ENCODE data around the gene TBC1D10B.
"Not testable (repeated sequence)": the region's sequence is repeated elsewhere in the genome, so short reads cannot be mapped to it uniquely, and the experiment has no call there.

The TBC1D10B gene

DNA sequence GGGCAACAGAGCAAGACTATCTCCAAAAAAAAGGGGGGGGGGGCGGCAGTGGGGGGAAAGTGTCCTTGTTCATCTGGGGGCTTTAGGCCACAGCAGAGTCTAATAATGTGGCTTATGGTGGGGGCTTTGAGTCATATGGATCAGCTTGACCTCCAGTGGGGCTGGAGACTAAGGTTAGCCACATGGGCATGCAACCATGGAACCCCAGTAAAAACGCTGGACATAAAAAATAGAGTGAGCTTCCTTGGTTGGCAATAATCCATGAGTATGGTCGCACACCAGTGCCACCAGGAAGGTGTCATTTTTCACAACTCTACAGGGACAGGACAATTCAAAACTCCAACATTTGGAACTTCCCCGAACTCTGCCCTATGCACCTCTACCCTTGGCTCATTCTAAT is 59.4 kb downstream of the TBC1D10B start:
- H3K9ac ChIP-seq; H3K27me3 ChIP-seq (ENCODE audit: control insufficient read depth, insufficient read depth, low read length); H3K4me2 ChIP-seq (ENCODE audit: low read length); H3K9me3 ChIP-seq (ENCODE audit: control insufficient read depth, low read length); H2AFZ ChIP-seq; H3K79me2 ChIP-seq; H3K4me1 ChIP-seq; H3K27ac ChIP-seq; H3K36me3 ChIP-seq (ENCODE audit: control insufficient read depth, insufficient read depth, low read length); H3K4me3 ChIP-seq (ENCODE audit: low read depth, low read length): not testable (repeated sequence)

GRCh38 chr16:30309255-30309654 is 61.0 kb downstream of the TBC1D10B start:
- not testable (repeated sequence) for H3K9ac ChIP-seq; H3K79me2 ChIP-seq; H3K4me3 ChIP-seq (ENCODE audit: low read depth, low read length); H3K27ac ChIP-seq; H3K27me3 ChIP-seq (ENCODE audit: control insufficient read depth, insufficient read depth, low read length); H3K9me3 ChIP-seq (ENCODE audit: control insufficient read depth, low read length); H2AFZ ChIP-seq; H3K4me1 ChIP-seq; H3K36me3 ChIP-seq (ENCODE audit: control insufficient read depth, insufficient read depth, low read length); H3K4me2 ChIP-seq (ENCODE audit: low read length)

Measured in parathyroid adenoma (tissue), 2 donors.